Astrocyte of the hippocampus (primary cell): ENCODE results near the gene CDK16.

Experiments used
- DNase-seq: peaks from one replicate; pipeline ENCODE4 v3.0.0; 2011; ENCODE audit warnings: low read depth, low spot score

Gene CDK16

GRCh38 chrX:47227334-47227583 is 8.8 kb downstream of the CDK16 start:
- no peak for DNase-seq

DNA sequence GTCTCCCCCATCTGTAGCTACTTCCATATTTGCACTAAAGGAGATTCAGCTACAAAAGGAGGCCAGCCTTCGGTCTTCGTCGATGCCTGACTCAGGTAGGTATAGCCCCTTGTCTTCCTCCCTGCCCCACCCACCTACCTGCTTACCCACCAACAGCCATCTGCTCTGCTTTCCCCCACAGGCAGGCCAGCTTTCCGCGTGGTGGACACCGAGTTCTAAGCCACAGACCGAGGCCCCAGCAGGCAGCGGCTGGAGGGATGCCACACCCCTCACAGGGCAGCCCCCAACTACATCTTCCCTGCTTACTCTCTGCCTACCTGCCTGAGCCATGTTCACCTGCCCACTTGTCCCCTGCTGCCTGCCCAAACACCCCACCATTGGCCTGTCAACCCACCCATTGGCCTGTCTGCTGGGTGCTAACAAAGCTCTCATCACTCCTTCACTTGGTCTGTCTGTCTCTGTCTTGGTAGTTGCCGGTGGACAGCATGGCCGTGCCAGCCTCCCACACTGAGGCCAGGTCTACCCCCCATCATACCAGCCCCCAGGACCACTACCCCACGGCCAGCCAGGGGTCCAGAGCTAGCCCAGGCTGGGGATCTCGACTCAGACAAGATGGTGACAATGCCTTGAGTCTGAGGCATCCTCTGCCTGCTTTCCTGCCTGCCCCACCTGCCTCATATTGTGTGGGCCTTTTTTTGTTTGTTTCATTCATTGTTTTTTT is 10.2 kb downstream of the CDK16 start:
- DNase-seq, result no peak

GRCh38 chrX:47229427-47229826 is 10.9 kb downstream of the CDK16 start:
- DNase-seq, result no peak

- no peak for DNase-seq
Measured at GRCh38 chrX:47230136-47230868, 11.8 kb downstream of the CDK16 start.

- no peak for DNase-seq
Measured at GRCh38 chrX:47231167-47231566, 12.7 kb downstream of the CDK16 start.

DNA sequence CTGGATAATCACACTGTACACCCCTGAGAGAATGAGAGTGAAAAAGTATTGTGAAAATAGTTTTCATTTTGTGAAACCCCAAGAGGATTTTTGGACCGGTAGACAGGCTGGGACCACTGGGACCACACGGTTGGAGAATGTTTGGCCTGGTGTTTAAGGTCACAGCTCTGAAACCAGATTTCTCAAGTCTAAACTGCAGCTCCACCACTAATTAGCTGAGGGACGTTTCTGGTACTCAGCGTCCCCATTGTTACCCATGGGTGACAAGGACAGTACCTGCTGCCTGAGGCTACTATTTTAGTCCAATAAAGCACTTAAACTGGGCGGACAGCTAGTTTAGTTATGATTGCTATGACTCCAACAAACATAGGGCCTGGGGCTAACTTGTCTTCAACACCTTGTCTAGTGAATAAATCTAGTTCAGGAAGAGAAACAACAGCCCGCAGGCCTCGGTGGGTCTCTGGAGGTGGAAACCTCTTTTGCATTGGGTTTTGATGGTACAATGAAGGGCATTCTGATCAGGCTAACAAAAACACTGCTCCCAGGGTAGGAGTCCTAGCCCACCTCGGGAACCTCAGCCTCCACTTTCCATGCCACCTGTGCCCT is 13.8 kb downstream of the CDK16 start:
- DNase-seq, result no peak

DNA sequence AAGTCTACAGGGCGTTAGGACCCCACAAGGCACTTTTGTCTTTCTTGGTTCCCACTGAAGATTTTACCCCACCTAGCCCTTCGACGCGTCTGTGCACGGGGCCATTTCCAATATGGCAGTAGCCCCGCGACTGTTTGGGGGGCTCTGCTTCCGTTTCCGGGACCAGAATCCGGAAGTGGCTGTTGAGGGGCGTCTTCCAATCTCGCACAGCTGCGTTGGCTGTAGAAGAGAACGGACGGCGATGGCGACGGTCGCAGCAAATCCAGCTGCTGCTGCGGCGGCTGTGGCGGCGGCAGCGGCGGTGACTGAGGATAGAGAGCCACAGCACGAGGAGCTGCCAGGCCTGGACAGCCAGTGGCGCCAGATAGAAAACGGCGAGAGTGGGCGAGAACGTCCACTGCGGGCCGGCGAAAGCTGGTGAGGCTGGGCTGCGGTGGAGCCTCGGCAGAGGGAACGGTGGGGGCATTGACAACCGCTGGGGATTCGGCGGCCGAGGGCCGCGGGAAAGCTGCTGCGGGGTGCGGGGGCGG is 14.4 kb downstream of the CDK16 start, which contains the start of gene USP11:
TSS of gene USP11 (plus strand) at position 207 of the 530 bp plus-strand sequence. CDS start at position 242, 35 bp downstream.
- DNase-seq, result peak; percentile 61

- peak; percentile 97 for DNase-seq
Measured at GRCh38 chrX:47233333-47234113, 15.0 kb downstream of the CDK16 start.

DNA sequence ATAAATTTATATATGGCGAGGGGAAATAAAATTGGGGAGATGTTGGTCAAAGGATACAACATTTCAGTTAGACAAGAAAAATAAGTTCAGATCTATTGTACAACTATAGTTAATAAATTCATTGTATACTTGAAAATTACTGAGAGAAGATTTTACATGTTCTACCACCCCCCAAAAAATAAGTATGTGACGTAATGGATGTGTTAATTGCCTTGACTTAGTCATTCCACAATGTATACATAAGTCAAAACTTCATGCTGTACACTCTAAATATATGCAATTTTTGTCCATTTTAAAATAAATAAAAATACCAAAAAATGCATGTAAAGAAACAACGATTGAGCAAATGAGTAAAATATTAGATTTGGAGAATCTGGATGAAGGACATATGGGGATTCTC is 16.1 kb downstream of the CDK16 start:
- no peak for DNase-seq

- DNase-seq, result no peak
Measured at GRCh38 chrX:47235691-47236103, 17.2 kb downstream of the CDK16 start.

GRCh38 chrX:47239199-47239598 is 20.7 kb downstream of the CDK16 start:
- DNase-seq, result no peak

- DNase-seq, result no peak
Measured at GRCh38 chrX:47239898-47240545, 21.5 kb downstream of the CDK16 start.

GRCh38 chrX:47240619-47241018 is 22.1 kb downstream of the CDK16 start:
- no peak for DNase-seq

DNA sequence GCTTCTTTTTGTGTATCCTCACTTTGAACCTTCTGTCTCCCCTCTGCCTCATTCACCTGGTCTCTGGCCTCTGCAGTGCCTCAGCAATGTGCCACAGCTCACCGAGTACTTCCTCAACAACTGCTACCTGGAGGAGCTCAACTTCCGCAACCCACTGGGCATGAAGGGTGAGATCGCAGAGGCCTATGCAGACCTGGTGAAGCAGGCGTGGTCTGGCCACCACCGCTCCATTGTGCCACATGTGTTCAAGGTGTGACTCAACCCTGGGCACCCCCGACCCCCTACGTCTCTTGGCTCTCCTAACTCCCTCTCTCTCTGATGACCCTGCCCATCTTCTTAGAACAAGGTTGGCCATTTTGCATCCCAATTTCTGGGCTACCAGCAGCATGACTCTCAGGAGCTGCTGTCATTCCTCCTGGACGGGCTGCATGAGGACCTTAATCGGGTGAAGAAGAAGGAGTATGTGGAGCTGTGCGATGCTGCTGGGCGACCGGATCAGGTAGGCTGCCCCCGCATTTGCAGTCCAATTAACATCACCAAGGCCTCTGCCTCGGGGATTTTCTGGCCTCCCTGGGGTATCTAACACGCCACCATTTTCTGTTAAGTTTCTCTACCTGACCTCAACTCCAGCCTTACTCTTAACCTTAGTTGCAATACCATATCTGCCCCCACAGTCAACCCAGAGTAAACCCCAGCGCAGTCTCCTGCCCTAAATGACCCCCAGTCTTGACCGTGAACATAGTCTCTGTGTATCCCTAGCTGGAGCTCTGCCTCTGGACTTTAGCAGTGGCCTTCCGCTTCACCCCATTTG is 22.9 kb downstream of the CDK16 start:
- no peak for DNase-seq

DNA sequence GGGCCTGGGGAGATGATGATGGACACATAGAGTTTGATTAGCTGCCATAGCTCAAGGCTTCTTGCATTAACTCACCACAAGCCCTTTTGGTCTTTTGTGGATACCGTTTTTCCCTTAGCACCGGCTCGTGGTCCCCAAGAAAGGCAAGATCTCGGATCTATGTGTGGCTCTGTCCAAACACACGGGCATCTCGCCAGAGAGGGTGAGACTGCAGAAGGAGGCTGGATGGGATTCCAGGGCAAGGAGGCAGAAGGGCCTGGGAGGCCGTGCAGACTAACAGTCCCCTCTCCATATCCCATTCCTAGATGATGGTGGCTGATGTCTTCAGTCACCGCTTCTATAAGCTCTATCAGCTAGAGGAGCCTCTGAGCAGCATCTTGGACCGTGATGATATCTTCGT is 23.8 kb downstream of the CDK16 start:
- DNase-seq, result no peak

DNA sequence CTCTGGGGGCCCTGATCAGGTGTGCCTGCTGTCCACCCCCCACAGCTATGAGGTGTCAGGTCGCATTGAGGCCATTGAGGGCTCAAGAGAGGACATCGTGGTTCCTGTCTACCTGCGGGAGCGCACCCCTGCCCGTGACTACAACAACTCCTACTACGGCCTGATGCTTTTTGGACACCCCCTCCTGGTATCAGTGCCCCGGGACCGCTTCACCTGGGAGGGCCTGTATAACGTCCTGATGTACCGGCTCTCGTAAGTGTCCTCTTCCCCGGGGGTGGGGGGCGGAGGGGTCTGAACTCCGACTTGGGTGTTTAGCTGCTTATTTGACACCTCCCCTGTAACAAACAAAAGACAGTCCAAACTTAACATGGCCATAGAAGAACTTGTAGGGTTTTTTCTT is 24.9 kb downstream of the CDK16 start:
- DNase-seq, result no peak

GRCh38 chrX:47244676-47245075 is 26.2 kb downstream of the CDK16 start:
- DNase-seq, result no peak

DNA sequence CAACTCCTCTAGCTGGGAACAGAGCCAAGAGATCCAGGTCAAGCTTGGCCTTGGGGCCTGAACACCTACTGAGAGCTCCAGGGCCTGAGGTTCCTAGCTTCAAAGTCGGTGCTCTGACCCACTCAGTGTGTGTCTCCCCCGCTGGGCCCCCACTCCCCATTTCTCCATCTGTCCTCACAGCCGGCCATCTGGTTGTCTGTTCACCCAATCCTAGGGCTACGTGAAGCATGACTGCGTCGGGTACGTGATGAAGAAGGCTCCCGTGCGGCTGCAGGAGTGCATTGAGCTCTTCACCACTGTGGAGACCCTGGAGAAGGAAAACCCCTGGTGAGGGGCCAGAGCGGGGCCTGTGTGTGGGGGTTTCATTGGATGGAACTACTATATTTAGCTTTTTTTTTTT is 26.7 kb downstream of the CDK16 start:
- DNase-seq, result no peak

GRCh38 chrX:47247206-47247998 is 28.9 kb downstream of the CDK16 start:
- peak; percentile 72 for DNase-seq

DNA sequence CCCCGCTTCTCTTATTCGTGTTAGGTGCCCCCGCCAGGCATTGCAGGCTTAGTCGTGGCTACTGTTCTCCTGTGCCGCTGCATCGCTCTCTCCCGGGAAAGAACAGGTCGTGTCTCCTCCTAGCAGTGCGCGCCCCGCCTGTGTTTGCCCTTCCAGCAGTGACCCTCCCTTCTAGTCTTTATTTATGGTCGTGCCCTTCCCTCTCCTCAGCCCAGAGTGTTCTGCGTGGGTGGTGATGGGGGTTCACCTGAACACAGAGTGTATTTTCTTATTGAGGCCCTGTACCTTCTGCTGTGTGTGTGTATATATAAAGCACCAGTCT is 29.5 kb downstream of the CDK16 start:
- no peak for DNase-seq
